Measurements from ENCODE around the gene SEC63. TPM values are rescaled to one million over a fixed set of nuclear protein-coding genes. Genes with fewer than 3 reads are reported as not detected.
"Not testable (repeated sequence)": the region's sequence is repeated elsewhere in the genome, so short reads cannot be mapped to it uniquely, and the experiment has no call there.

SEC63 gene, protein sequence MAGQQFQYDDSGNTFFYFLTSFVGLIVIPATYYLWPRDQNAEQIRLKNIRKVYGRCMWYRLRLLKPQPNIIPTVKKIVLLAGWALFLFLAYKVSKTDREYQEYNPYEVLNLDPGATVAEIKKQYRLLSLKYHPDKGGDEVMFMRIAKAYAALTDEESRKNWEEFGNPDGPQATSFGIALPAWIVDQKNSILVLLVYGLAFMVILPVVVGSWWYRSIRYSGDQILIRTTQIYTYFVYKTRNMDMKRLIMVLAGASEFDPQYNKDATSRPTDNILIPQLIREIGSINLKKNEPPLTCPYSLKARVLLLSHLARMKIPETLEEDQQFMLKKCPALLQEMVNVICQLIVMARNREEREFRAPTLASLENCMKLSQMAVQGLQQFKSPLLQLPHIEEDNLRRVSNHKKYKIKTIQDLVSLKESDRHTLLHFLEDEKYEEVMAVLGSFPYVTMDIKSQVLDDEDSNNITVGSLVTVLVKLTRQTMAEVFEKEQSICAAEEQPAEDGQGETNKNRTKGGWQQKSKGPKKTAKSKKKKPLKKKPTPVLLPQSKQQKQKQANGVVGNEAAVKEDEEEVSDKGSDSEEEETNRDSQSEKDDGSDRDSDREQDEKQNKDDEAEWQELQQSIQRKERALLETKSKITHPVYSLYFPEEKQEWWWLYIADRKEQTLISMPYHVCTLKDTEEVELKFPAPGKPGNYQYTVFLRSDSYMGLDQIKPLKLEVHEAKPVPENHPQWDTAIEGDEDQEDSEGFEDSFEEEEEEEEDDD
- 55.5 TPM for total RNA-seq
- long read RNA-seq, full-length matches to known transcripts, result 29 of 83 reads
- long read RNA-seq, partial matches to known transcripts, result 38 of 83 reads
- long read RNA-seq, other reads (novel, unspliced or antisense), result 16 of 83 reads

DNA sequence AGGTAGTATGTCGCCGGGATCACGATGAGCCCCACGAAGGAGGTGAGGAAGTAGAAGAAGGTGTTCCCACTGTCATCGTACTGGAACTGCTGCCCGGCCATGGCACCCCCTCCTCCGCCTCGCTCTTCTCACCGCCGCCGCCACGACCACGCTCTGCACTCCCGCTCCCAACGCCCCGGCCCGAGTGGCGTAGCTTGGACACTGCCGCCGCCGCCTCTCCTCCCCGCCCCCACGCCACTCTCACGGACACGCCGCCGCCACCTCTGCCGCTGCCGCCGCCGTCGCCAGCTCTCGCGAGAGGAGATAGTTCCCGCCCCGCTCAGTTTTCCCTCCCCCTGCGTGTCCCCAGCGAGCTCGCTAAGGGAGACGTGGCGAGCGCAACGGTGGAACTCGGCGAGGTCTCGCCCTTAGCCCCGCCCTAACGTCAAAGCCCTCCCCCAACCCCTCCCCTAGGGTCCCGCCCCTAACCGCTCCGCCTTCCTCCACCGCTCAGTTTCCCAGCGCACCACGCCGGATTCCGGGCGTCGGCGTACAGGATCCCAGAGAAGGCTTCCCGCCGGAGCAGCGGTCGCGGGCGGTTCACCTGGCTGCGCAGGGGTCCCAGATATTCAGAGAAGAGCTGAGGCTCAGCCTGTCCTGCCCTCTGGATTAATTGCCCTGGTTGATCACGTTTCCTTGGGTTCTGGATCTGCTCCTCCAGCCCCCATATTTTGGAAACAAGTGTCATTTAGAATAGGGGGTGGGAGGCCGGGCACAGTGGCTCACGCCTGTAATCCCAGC, at the start of gene SEC63:
SEC63 (minus strand) TSS at position 300 of the 780 bp plus-strand sequence; CDS start at position 101, 199 bp downstream.
- intact Hi-C loops (cut with DNase I), result no loop called here
- DNase-seq (ENCODE audit: low spot score), result peak; percentile 100

DNA sequence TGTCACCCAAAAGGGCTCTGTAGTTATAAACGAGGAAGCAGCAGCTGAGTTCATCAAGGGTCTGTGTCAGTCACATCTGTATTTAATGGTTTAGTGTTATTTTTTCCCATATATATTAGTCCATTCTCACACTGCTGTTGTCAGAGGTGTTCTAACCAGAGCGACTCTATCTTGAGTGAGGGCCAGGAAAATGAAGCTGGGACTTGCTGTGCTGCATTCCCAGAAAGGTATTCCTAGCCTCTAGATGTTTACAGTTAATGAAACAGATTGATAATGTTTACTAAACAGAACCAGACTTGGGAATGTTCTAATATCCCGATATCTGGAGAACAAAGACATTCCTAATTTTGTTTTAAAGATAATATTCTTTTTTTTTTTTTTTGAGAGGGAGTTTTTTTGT, 48.0 kb upstream of the SEC63 start:
- DNase-seq (ENCODE audit: low spot score), result no peak
- intact Hi-C loops (cut with DNase I), result no loop called here

DNA sequence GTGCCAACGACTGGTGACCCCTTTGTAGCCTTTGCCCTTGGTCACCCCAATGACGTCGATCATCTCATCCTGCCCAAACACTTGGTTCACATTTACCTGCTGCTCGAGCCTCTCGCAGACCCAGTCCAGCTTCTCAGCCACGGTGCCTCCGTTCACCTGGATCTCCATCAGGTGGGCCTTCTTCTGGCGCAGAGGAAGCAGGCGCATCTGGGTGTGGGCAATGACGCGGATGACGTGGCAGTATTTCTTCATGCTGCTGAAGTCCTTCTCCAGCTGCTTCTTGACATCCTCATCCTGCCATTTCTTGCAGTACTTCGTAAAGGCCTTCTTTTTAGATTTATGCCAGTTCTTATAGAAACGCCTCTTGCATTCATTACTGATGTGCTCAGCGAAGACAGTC, 46.9 kb upstream of the SEC63 start:
- intact Hi-C loops (cut with DNase I), result no loop called here
- no peak for DNase-seq (ENCODE audit: low spot score)

DNA sequence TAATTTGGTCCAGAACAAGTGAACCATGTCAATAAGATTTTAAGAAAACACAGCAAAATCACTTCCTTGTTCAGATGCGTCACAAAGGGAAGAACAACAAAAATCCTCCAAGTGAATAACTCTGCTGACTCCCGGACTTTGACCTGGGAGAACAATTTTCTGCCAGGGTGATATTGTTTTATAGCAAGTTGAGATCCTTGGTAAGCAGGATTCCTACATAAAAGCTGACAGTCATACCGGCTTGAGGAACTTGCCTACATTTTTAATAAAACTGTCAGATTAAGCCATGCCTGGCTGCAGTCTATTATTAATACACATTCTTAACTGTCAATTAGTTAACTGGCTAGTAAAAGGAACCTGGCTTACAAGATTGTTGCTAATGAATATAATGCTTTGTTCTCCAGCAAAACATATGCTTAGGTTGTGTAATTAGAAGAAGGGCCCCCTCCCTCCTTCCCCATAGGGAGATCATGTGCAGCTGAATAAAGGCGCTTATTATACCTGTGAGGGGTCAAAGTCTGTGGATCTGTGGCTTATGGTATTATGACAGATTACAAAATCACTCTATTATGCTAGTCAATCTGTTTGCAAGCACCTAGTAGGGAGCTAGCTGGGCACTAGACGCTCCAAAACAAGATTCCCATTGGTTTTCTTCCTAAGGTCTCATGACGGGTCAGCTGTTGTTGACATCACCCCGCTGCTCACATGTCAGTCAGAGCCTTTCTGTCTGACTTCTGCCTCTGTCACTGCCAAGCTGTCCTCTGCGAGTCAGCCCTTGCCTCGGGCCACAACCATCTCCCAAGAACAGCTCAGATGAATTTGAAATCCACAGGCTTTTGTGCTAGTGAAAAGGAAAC, 44.6 kb upstream of the SEC63 start:
- no peak for DNase-seq (ENCODE audit: low spot score)
- intact Hi-C loops (cut with DNase I), result no loop called here

DNA sequence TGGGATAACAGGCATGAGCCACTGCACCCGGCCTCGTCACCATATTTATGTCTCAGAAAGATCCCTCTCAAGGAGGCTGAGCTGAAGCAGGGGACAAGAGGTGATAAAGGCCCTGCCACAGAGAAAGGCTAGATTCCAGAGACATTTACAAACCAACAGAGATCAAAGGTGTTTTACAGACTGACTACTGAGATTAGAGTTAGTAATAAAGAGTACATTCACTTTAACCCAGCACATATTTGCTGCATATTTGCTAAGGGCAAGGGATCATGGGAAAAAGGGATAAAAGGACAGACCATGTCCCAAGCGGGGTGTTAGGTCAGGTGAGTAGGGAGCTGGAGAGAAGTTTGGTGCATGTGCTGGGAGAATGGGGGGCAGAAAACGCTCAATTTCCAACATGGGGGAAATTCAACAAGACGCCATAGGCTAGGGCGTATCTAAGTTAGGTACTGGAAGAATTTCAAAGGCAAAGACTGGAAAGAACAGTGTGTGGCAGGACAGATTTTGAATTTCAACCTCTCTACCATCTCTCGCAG, 43.8 kb upstream of the SEC63 start:
- intact Hi-C loops (cut with DNase I), result no loop called here

DNA sequence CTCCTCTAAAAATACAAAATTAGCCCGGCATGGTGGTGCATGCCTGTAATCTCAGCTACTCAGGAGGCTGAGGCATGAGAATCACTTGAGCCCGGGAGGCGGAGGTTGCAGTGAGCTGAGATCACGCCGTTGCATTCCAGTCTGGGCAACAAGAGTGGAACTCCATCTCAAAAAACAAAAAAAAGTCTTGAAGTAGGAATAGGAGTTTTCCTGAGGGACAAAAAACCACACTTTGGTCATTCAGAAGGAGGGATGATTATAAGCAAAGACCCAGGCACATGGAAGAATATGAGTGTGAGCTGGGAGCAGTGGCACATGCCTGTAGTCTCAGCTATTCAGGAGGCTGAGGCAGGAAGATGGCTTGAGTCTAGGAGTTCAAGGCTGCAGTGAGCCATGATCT, 42.3 kb upstream of the SEC63 start:
- DNase-seq (ENCODE audit: low spot score); intact Hi-C loops (cut with DNase I): not testable (repeated sequence)

More for the DNA sequence above, 43.8 kb upstream of the SEC63 start:
- DNase-seq (ENCODE audit: low spot score), result no peak

DNA sequence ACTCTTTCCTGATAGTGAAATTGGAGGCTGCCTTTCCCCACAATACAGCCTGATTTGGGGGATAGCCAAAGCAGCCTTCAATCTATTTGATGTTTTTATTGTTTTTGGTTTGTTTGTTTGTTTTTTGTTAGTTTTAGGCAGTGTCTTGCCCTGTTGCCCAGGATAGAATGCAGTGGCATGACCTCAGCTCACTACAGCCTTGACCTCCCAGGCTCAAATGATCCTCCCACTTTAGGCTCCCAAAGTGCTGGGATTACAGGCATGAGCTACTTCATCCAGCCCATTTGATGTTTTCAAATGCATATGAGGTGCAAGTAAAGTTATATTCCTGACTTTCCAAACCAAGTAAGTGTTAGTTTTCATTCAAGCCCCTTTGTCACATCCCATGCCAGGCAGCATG, 41.3 kb upstream of the SEC63 start:
- no peak for DNase-seq (ENCODE audit: low spot score)
- intact Hi-C loops (cut with DNase I), result no loop called here

DNA sequence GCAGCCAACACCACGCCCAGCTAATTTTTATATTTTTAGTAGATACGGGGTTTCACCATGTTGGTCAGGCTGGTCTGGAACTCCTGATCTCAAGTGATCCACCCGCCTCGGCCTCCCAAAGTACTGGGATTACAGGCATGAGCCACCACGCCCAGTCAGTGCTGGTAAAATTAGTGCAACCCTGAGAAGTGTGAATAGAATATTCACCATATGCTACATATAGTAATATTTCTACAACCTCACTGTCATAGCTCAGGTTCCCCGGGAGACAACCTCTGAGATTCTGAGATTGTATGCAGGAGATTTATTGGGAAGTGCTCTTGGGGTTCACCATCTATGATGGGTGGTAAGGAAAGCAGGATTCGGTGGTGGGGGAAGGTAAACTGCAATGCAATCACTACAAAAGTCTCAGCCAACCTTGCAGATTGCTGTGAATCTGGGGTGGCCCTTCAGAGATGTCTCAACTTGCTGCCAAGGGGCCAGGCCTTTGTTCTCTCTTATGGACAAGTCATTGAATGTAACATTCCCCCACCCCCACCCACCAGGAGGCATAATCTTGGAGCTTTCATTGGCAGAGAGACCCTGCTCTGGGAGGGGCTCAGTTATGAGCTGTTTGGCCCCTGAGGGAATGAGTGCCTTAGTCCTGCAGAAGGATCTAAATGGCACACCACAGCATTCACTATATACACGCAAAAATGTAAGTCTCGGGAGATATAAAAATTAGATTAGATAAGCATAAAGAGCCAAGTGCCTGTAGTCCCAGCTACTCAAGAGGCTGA, 34.0 kb upstream of the SEC63 start:
- DNase-seq (ENCODE audit: low spot score), result no peak
- intact Hi-C loops (cut with DNase I), result no loop called here

DNA sequence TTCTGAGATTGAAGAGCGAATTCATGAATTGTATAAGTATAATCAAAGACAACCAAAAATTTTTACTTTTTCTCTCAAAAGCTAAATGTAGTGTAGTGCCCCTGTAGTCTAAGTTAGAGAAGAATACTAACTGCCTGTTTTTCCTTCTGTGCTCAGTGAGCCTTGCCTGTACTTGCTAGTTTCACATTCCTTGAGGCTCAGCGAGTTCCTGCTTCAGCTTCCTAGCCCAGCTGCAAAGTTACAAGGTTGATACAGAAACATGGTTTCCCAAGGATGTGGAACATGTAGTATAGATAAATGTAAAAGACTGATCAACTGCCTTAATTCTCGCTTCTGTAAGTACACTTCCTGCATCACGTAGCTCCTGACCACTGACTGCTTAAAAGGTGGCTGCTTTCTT, 33.1 kb upstream of the SEC63 start:
- no peak for DNase-seq (ENCODE audit: low spot score)
- intact Hi-C loops (cut with DNase I), result no loop called here

DNA sequence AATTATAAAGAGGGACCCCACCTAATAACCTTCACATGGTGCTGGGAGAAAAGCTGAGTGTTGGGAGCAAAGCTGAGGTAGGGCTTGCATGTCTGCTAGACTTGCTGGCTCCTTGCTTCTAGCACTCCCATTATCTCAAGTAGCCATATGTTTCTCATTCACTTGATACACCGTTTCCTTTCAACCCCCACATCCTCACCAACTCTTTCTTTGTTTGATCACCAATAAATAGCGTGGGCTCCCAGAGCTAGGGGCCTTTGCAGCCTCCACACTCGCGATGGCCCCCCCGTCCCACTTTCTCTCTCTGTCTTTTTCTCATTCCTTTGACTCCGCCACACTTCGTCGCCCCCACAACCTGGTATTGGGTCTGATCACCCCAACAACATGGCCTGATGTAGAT, 32.6 kb upstream of the SEC63 start:
- DNase-seq (ENCODE audit: low spot score); intact Hi-C loops (cut with DNase I): not testable (repeated sequence)

DNA sequence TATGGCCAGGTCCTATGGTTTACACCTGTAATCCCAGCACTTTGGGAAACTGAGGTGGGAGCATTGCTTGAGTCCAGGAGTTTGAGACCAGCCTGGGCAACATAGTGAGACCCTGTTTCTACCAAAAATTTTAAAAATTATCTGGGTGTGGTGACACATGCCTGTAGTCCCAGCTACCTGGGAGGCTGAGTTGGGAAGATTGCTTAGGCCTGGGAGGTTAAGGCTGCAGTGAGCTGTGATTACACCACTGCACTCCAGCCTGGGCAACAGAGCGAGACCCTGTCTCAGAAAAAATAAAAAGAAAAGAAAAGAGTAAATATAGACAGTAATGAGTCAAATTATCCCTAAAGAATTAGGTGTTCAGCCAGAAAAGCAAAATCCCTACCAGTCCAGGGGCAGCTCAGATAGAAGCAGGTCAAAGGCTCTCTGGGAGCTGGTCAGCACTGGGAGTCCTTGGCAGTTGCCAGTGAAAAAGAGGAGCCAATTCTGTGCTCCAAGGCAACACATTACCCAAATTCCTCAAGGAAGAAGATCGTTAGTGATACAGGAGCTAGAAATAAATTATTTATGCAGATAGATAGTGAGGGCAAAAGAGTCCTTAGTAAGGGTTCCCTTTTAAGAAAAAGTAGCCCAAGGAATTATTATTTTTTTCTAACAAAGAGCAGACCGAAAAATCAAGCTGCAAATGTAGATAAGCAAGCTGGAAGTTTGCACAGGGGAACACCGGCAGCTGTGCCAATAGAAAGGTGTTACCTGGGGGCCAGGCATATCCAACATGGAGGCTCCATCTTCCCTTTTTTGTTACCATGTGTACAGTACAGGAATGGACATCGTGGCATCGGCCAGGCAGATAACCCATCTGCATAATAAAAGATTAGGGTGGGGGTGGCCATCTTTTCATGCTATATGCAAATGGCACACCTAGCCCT, 31.4 kb upstream of the SEC63 start:
- intact Hi-C loops (cut with DNase I), result no loop called here
- no peak for DNase-seq (ENCODE audit: low spot score)

DNA sequence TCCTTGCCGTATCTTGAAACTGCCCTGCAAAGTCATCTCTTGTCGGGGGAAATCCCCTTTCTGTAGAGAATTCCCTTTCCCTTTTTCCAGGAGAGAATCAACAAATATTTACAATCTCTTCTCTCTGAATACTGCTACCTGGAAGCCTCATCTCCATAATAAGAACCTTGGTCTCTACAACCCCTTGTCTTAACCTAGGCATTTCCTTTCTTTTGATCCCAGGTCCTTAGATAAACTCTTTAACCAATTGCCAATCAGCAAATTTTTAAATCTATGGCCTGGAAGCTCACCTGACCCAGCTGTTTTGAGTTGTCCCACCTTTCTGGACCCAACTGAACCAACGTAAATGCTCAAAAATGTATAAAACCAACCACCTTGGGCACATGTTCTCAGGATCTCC, 30.6 kb upstream of the SEC63 start:
- DNase-seq (ENCODE audit: low spot score), result no peak
- intact Hi-C loops (cut with DNase I), result no loop called here

DNA sequence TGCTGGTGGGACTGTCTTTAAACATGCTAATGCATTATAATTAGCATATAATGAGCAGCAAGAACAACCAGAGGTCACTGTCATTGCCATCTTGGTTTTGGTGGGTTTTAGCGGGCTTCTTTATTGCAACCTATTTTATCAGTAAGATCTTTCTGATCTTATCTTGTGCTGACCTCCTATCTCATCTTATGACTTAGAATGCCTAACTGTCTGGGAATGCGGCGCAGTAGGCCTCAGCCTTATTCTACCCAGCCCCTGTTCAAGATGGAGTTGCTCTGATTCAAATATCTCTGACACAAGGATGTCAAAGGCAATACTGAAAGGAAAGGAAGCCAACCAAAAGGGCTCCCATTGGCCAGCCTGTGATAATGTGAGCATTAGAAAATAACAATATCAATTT, 29.8 kb upstream of the SEC63 start:
- no peak for DNase-seq (ENCODE audit: low spot score)
- intact Hi-C loops (cut with DNase I), result no loop called here

DNA sequence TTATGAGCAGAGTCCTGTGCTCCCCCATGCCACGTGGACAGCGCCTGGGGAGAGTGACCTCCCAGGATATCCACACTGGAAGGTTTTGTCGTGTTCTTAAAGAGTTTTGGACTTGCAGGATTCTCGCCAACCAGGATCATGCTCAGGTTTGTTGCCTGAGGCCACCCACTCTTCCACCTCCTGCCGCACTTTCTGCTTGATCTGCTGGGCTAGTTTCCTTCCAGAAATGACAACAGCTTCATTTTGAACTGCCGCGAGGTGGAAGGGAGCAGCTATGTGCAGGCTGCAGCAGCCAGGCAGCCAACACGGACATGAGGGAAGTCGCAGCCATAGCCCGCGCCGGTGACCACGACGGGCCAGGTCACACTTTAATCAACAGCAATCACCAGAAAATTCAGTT, 27.7 kb upstream of the SEC63 start:
- DNase-seq (ENCODE audit: low spot score), result no peak
- intact Hi-C loops (cut with DNase I), result no loop called here

DNA sequence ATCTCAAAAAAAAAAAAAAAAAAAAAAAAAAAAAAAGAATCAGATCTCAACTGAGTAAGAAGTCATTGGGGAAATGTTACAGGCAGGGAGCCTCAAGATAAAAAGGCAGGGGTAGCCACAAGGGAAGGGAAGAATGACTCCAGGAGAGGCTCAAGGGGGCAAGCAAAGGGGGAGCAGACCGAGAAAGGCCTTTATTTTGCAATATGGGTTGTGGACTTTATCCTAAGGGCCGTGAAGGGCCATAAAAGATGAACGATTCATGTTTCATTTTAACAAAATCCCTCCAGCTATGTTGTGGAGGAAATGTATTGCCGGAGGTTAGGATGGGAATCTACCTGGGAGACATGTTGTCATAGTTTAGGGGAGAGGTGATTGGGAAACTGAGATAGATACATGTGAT, 25.8 kb upstream of the SEC63 start:
- intact Hi-C loops (cut with DNase I), result no loop called here

DNA sequence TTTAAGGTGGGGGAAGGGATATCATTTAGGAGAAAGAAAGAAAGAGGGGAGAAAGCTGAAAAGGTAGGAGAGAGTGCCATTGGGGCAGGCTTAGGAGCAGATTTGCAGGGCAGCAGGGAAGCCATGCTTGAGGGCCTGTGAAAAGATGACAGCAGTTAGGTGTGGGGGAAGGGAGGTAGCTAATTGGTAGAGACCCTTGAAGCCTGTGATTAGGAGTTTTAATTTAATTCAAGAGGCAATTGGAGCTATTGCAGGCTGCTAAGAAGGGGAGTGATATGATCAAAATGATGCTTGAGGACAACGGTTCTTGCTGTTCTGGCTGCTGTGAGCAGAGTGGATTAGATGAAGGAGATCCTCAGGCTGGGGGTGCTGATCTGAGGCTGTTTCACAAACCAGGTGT, 24.5 kb upstream of the SEC63 start:
- intact Hi-C loops (cut with DNase I), result no loop called here
- no peak for DNase-seq (ENCODE audit: low spot score)

More for the DNA sequence above, 25.8 kb upstream of the SEC63 start:
- no peak for DNase-seq (ENCODE audit: low spot score)

DNA sequence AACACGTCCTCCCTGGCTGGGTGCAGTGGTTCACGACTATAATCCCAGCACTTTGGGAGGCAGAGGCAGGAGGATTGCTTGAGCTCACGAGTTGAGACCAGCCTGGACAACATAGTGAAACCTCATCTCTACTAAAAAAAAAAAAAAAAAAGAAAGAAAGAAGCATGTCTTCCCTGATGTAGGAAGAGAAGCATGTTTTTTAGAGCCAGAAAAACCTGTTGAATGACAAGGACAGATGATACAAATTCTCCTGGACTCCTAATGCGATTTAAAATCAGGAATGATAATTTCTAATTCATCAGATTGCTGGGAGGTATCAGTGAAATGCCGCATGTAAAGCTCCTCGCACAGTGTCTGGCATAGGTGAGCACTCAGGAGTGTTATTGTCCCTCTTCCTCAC, 23.7 kb upstream of the SEC63 start:
- no peak for DNase-seq (ENCODE audit: low spot score)
- intact Hi-C loops (cut with DNase I), result no loop called here
